Activated naive CD8-positive, alpha-beta T cell treated with anti-CD3 and anti-CD28 coated beads, Interleukin-2, amount 50 U/mL, for 24 hours (primary cell): ENCODE data around the gene AFF1.
A peak's percentile ranks its signal among the peaks of the same experiment; 100 is the strongest.

ENCODE experiments used
- ATAC-seq: fragments of 150-1000 bp; cut with Tn5 transposase; one replicate; pipeline ENCODE4 v1.10.0; 2021
- DNase-seq: peaks from one replicate; pipeline ENCODE4 v3.0.0; 2021
- H3K27ac Mint-ChIP-seq: one replicate; pipeline ENCODE4 v1.8.0; 2021; ENCODE audit warnings: mild to moderate bottlenecking, mixed read lengths
- H3K27me3 Mint-ChIP-seq: one replicate; pipeline ENCODE4 v1.8.0; 2021; ENCODE audit warnings: mixed read lengths
- H3K36me3 Mint-ChIP-seq: one replicate; pipeline ENCODE4 v1.8.0; 2021; ENCODE audit warnings: low read depth, mixed read lengths
- H3K4me1 Mint-ChIP-seq: one replicate; pipeline ENCODE4 v1.8.0; 2021; ENCODE audit warnings: mixed read lengths
- H3K4me3 Mint-ChIP-seq: one replicate; pipeline ENCODE4 v1.8.0; 2021; ENCODE audit warnings: mild to moderate bottlenecking, moderate library complexity, mixed read lengths
- H3K9me3 Mint-ChIP-seq: one replicate; pipeline ENCODE4 v1.8.0; 2021; ENCODE audit warnings: mixed read lengths

Gene AFF1

DNA sequence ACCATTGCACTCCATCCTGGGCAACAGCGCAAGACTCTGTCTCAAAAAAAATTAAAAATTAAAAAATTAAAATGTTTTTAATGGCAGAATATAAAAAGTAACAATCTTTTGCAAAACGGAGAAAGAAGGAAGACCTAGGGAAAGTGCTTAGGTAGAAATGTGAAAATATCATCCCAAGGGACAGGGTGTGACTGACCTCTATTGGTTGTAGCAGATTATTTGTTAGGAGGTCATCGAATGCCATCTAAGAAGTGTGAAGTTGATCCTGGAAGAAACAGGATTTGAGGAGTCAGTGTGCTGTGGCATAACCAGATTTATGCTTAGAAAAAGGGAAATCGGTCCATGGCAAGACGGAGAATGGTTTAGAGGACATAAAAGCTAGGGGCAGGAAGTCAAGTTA, 24.4 kb upstream of the AFF1 start:
- Mint-ChIP-seq H3K9me3 (no peaks in the 10 kb centered on the region), H3K4me3 (no peak overlapping the region), H3K27ac (no peak overlapping the region), H3K4me1 (peaks cover 32% of the 10 kb centered on the region), H3K27me3 (no peaks in the 10 kb centered on the region), H3K36me3 (no peaks in the 10 kb centered on the region)
- no peak for DNase-seq
- ATAC-seq: no peak

GRCh38 chr4:86910820-86911684, 23.8 kb upstream of the AFF1 start:
- ATAC-seq (peak; percentile 17), DNase-seq (no peak)
- H3K9me3 Mint-ChIP-seq: no peaks in the 10 kb centered on the region
- no peaks in the 10 kb centered on the region for H3K36me3 Mint-ChIP-seq
- H3K27ac Mint-ChIP-seq: no peak overlapping the region
- H3K4me1 Mint-ChIP-seq: peaks cover 32% of the 10 kb centered on the region
- H3K4me3 Mint-ChIP-seq: no peak overlapping the region
- no peaks in the 10 kb centered on the region for H3K27me3 Mint-ChIP-seq

DNA sequence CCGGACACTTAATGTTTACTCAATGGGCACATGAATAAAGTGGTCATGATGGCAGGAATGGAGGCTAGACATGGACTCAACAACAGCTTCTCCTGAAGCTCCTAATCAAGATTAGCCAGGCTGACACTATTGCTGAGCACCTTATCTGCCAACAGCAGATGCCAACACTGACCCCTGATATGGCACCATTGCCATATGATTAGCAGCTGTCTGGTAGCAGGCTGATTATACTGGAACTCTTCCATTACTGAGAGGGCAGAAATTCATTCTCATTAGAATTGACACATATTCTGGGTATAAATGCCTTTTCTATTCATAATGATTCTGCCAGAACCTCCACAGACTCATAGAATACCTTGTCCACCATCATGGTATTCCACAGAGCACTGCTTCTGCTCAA, 18.4 kb upstream of the AFF1 start:
- Mint-ChIP-seq H3K4me3 (no peak overlapping the region), H3K27me3 (no peaks in the 10 kb centered on the region)

GRCh38 chr4:86917212-86918039, 17.4 kb upstream of the AFF1 start:
- DNase-seq (no peak), ATAC-seq (no peak)
- H3K36me3 Mint-ChIP-seq: no peaks in the 10 kb centered on the region
- H3K27me3 Mint-ChIP-seq: no peaks in the 10 kb centered on the region
- no peaks in the 10 kb centered on the region for H3K9me3 Mint-ChIP-seq
- H3K4me1 Mint-ChIP-seq: peaks cover 1% of the 10 kb centered on the region
- H3K27ac Mint-ChIP-seq: no peak overlapping the region
- no peak overlapping the region for H3K4me3 Mint-ChIP-seq

More for the DNA sequence above, 18.4 kb upstream of the AFF1 start:
- Mint-ChIP-seq H3K27ac (no peak overlapping the region), H3K9me3 (no peaks in the 10 kb centered on the region), H3K4me1 (peaks cover 6% of the 10 kb centered on the region), H3K36me3 (no peaks in the 10 kb centered on the region)
- no peak for ATAC-seq
- no peak for DNase-seq

DNA sequence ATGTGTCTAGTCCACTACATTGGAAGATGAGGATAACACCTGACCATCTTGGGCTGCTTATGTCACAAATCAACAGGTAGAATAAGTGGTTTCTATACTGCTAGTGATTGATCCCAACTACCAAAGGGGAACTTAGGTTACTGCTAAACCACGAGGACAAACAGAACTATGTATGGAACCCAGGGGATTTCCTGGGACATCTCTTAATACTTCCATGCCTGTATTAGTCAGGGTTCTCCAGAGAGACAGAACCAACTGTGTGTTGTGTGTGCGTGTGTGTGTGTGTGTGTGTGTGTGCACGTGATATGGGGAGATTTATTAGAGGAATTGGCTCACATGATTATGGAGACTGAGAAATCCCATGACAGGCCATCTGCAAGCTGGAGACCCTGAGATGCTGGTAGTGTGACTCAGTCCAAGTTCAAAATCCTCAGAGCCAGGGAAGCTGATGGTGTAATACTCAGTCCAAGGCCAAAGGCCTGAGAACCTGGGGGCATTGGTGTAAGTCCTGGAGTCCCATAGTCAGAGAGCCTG, 16.2 kb upstream of the AFF1 start:
- ATAC-seq (peak; percentile 6), DNase-seq (no peak)
- H3K27me3 Mint-ChIP-seq: no peaks in the 10 kb centered on the region
- H3K9me3 Mint-ChIP-seq: no peaks in the 10 kb centered on the region
- no peaks in the 10 kb centered on the region for H3K36me3 Mint-ChIP-seq
- no peak overlapping the region for H3K4me3 Mint-ChIP-seq
- no peak overlapping the region for H3K27ac Mint-ChIP-seq
- no peaks in the 10 kb centered on the region for H3K4me1 Mint-ChIP-seq

GRCh38 chr4:86919561-86920223, 15.1 kb upstream of the AFF1 start:
- H3K4me3 Mint-ChIP-seq: no peak overlapping the region
- DNase-seq: no peak
- H3K9me3 Mint-ChIP-seq: no peaks in the 10 kb centered on the region
- H3K36me3 Mint-ChIP-seq: no peaks in the 10 kb centered on the region
- H3K27me3 Mint-ChIP-seq: no peaks in the 10 kb centered on the region
- no peak for ATAC-seq
- H3K27ac Mint-ChIP-seq: no peak overlapping the region
- H3K4me1 Mint-ChIP-seq: no peaks in the 10 kb centered on the region

DNA sequence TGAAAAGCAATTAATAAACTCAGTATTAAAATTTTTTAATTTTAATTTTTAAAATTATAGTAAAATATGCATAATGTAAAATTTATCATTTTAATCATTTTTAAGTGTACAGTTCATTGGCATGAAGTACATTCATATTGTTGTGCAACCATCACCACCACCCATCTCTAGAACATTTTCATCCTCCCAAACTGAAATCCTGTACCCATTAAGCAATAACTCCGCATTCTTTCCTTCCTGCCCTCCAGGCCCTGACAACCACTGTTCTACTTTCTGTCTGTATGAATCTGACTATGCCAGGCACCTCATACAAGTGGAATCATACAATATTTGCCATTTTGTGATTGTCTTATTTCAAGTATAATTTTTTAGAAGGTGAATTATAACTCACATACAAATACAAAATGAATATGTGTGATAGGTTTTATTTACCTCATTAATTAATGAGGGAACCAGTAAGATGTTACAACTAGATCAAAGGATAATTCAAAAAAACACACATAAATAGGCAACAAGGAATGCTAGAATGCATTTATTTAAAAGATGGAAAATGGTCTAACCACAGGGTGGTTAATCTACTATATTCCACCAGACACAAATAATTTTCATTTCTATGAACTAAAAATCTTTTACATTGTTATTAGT, 13.1 kb upstream of the AFF1 start:
- H3K4me3 Mint-ChIP-seq: no peak overlapping the region
- ATAC-seq: no peak
- no peaks in the 10 kb centered on the region for H3K9me3 Mint-ChIP-seq
- H3K36me3 Mint-ChIP-seq: no peaks in the 10 kb centered on the region
- H3K4me1 Mint-ChIP-seq: no peaks in the 10 kb centered on the region
- no peak overlapping the region for H3K27ac Mint-ChIP-seq
- DNase-seq: no peak
- H3K27me3 Mint-ChIP-seq: no peaks in the 10 kb centered on the region

DNA sequence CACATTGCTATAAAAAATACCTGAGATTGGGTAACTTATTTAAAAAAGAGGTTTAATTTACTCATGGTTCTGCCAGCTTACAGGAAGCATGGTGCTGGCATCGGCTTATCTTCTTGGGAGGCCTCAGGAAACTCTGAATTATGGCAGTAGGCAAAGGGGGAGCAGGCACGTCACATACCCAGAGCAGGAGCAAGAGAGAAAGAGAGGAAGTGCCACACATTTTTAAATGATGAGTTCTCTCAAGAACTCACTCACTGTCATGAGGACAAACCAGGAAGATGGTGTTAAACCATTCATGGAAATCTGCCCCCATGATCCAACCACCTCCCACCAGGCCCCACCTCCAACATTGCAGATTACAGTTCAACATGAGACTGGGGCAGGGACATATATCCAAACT, 10.0 kb upstream of the AFF1 start:
- ATAC-seq: no peak
- no peak overlapping the region for H3K4me3 Mint-ChIP-seq

GRCh38 chr4:86926435-86927086, 8.2 kb upstream of the AFF1 start:
- DNase-seq: no peak
- Mint-ChIP-seq H3K9me3 (no peaks in the 10 kb centered on the region), H3K4me3 (no peak overlapping the region), H3K36me3 (peaks cover 2% of the 10 kb centered on the region), H3K27me3 (no peaks in the 10 kb centered on the region), H3K27ac (no peak overlapping the region), H3K4me1 (peaks cover 26% of the 10 kb centered on the region)
- no peak for ATAC-seq

More for the DNA sequence above, 10.0 kb upstream of the AFF1 start:
- Mint-ChIP-seq H3K36me3 (no peaks in the 10 kb centered on the region), H3K9me3 (no peaks in the 10 kb centered on the region), H3K27me3 (no peaks in the 10 kb centered on the region), H3K27ac (no peak overlapping the region), H3K4me1 (peaks cover 25% of the 10 kb centered on the region)
- no peak for DNase-seq

GRCh38 chr4:86927843-86928395, 6.9 kb upstream of the AFF1 start:
- DNase-seq (no peak), ATAC-seq (peak; percentile 87)
- H3K4me3 Mint-ChIP-seq: peak overlapping the region; percentile 3
- no peaks in the 10 kb centered on the region for H3K27me3 Mint-ChIP-seq
- peaks cover 2% of the 10 kb centered on the region for H3K36me3 Mint-ChIP-seq
- peak overlapping the region; percentile 74 for H3K27ac Mint-ChIP-seq
- H3K9me3 Mint-ChIP-seq: no peaks in the 10 kb centered on the region
- H3K4me1 Mint-ChIP-seq: peaks cover 26% of the 10 kb centered on the region

DNA sequence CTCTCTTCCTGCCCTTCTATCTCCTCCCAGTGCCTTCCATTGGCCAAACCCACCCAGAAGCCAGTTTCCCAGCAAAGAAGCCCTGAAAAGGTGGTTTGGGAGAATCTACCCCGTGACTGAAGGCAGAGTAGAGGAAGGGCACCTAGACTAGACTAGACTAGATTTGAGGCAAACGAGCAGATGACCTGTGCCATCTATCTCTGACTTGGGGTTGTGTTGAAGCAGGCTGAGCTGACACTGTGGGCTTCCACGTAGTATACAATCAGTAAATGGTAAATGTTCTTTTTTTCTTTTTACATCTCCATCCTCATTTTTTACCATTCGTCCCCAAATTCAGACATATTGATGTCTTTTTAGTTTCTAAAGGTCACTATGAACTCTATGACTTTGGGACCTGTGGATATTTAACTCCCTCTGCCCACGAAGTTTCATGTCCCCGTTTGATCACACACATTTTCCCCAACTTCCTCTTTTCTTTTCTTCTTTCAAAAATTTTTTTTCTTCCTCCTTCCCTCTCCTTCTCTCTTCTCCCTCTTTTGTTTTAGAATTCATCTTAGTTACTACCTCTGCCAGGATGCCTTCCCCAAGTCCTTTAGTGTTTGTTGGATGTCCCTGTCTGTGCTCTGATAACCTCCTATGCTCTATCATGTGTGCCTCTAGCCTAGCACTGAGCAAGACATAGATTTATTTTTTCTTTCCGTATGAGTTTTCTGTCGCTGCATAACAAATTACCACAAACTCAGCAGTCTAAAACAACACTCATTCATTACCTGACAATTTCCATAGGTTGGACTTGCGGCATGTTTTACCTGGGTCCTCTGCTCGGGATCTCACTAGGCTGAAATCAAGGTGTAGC, 6.2 kb upstream of the AFF1 start:
- peaks cover 28% of the 10 kb centered on the region for H3K4me1 Mint-ChIP-seq
- peak overlapping the region; percentile 3 for H3K4me3 Mint-ChIP-seq
- peaks cover 2% of the 10 kb centered on the region for H3K36me3 Mint-ChIP-seq
- no peaks in the 10 kb centered on the region for H3K27me3 Mint-ChIP-seq
- no peak for DNase-seq
- H3K9me3 Mint-ChIP-seq: no peaks in the 10 kb centered on the region
- peak overlapping the region; percentile 74 for H3K27ac Mint-ChIP-seq
- ATAC-seq: peak; percentile 8

- DNase-seq: no peak
- H3K27ac Mint-ChIP-seq: peak overlapping the region; percentile 91
- ATAC-seq: no peak
Observed at GRCh38 chr4:86934147-86934770, 552 bp upstream of the AFF1 start.

More at GRCh38 chr4:86934147-86934770, 552 bp upstream of the AFF1 start:
- Mint-ChIP-seq H3K9me3 (no peaks in the 10 kb centered on the region), H3K27me3 (no peaks in the 10 kb centered on the region), H3K4me3 (peak overlapping the region; percentile 87), H3K36me3 (peaks cover 2% of the 10 kb centered on the region), H3K4me1 (peaks cover 51% of the 10 kb centered on the region)
